B cell (primary cell): ENCODE data around the gene ALDH4A1. TPM values are rescaled to one million over a fixed set of nuclear protein-coding genes. Genes with fewer than 3 reads are reported as not detected.

Source experiments
- ATAC-seq: fragments of 200-7000 bp; cut with Tn5 transposase; one replicate; pipeline ENCODE4 v1.10.0; 2021; ENCODE audit warnings: low read depth, mild to moderate bottlenecking, moderate number of reproducible peaks, moderate library complexity
- CTCF ChIA-PET: fragments of 350-600 bp; sonication (Branson Sonifier 250); formaldehyde crosslinking; loops from one replicate; lab custom pipeline; 2021; ENCODE audit warnings: antibody characterized with exemption, inconsistent platforms; lab: Charles Lee
- POLR2A ChIA-PET: fragments of 350-600 bp; sonication (Branson Sonifier 250); formaldehyde crosslinking; loops from one replicate; lab custom pipeline; 2021; ENCODE audit warnings: antibody characterized with exemption; lab: Charles Lee
- DNase-seq: peaks from one replicate; pipeline ENCODE4 v3.0.0; 2013
- H2AFZ ChIP-seq: 2 replicates; pipeline ENCODE4 v1.6.1; 2012; ENCODE audit warnings: mild to moderate bottlenecking, low read depth, low read length; ENCODE audit not compliant: insufficient read depth, poor library complexity, severe bottlenecking
- H3K27ac ChIP-seq, 2 donors: 1 replicate in 1 of 2; 2 replicates in 1 of 2; pipeline ENCODE4 v1.5.1; 2012 to 2013; ENCODE audit warnings: low read length in 2 of 2, mild to moderate bottlenecking in 2 of 2, moderate library complexity in 1 of 2
- H3K27me3 ChIP-seq, 4 experiments: fragments of 200-600 bp in 1 of 4; sonication (generic) in 1 of 4; replicated peaks in 1 of 4; 1 replicate in 2 of 4; 2 replicates in 2 of 4; pipeline versions ENCODE4 v1.6.1 to v1.7.0; 2013 to 2016; ENCODE audit warnings: low read length in 3 of 4, mild to moderate bottlenecking in 2 of 4, mixed read lengths in 1 of 4, moderate library complexity in 1 of 4; ENCODE audit not compliant: insufficient read depth in 4 of 4, control insufficient read depth in 3 of 4; ENCODE audit errors: control extremely low read depth in 1 of 4
- H3K36me3 ChIP-seq, 2 experiments: replicated peaks in 1 of 2; 1 replicate in 1 of 2; 2 replicates in 1 of 2; pipeline versions ENCODE4 v1.6.1 to v1.7.1; 2013; ENCODE audit warnings: low read length in 1 of 2; ENCODE audit not compliant: insufficient read depth in 2 of 2, control insufficient read depth in 1 of 2; ENCODE audit errors: control extremely low read depth in 1 of 2, extremely low read depth in 1 of 2
- H3K4me1 ChIP-seq, 2 donors: fragments of 200-600 bp in 1 of 2; sonication (generic) in 1 of 2; 1 replicate in 1 of 2; 2 replicates in 1 of 2; pipeline versions ENCODE4 v1.5.1 to v1.6.1; 2013 to 2017; ENCODE audit warnings: low read length in 2 of 2; ENCODE audit not compliant: control insufficient read depth in 2 of 2, insufficient read depth in 2 of 2
- H3K4me2 ChIP-seq: replicated peaks from 2 replicates; pipeline ENCODE3; 2012; ENCODE audit warnings: mild to moderate bottlenecking, low read depth, low read length; ENCODE audit not compliant: poor library complexity, severe bottlenecking
- H3K4me3 ChIP-seq, 5 experiments: fragments of 200-600 bp in 1 of 5; sonication (generic) in 1 of 5; 1 replicate in 3 of 5; 2 replicates in 2 of 5; pipeline versions ENCODE4 v1.5.1 to v1.7.0; 2011 to 2016; ENCODE audit warnings: low read length in 4 of 5, mild to moderate bottlenecking in 4 of 5, low read depth in 2 of 5, control low read depth in 1 of 5, moderate library complexity in 1 of 5; ENCODE audit not compliant: insufficient read depth in 1 of 5; ENCODE audit errors: control extremely low read depth in 1 of 5, extremely low read depth in 1 of 5
- H3K79me2 ChIP-seq: fragments of 200-600 bp; sonication (generic); one replicate; pipeline ENCODE4 v1.6.0; 2016; ENCODE audit warnings: low read length; ENCODE audit not compliant: control insufficient read depth, insufficient read depth
- H3K9ac ChIP-seq: fragments of 200-600 bp; sonication (generic); 2 replicates; pipeline ENCODE4 v1.6.1; 2017; ENCODE audit warnings: mild to moderate bottlenecking, low read length, moderate library complexity
- H3K9me3 ChIP-seq, 3 donors: one replicate each; pipeline versions ENCODE4 v1.6.1 to v1.7.1; 2013; ENCODE audit warnings: low read length in 2 of 3; ENCODE audit not compliant: control insufficient read depth in 2 of 3, insufficient read depth in 1 of 3; ENCODE audit errors: control extremely low read depth in 1 of 3
- H4K20me1 ChIP-seq: 2 replicates; pipeline ENCODE4 v1.6.0; 2012; ENCODE audit warnings: mild to moderate bottlenecking, low read length; ENCODE audit not compliant: insufficient read depth, control insufficient read depth, poor library complexity, severe bottlenecking
- H3K27ac Mint-ChIP-seq: one replicate; pipeline ENCODE4 v1.8.0; 2021; ENCODE audit warnings: mixed read lengths
- H3K27me3 Mint-ChIP-seq: one replicate; pipeline ENCODE4 v1.8.0; 2021; ENCODE audit warnings: mixed read lengths
- H3K4me1 Mint-ChIP-seq: one replicate; pipeline ENCODE4 v1.8.0; 2021; ENCODE audit warnings: mixed read lengths
- H3K4me3 Mint-ChIP-seq: one replicate; pipeline ENCODE4 v1.8.0; 2021; ENCODE audit warnings: mixed read lengths
- H3K9me3 Mint-ChIP-seq: one replicate; pipeline ENCODE4 v1.8.0; 2022; ENCODE audit warnings: mixed read lengths; ENCODE audit not compliant: insufficient read depth
- EZH2 ChIP-seq: IDR thresholded peaks from 2 replicates; pipeline ENCODE4 v1.6.1; 2012; ENCODE audit warnings: borderline replicate concordance, low read depth, mild to moderate bottlenecking, moderate library complexity, low read length; ENCODE audit not compliant: insufficient read depth, poor library complexity, severe bottlenecking
- WGBS: methylation state at CpG from one replicate; pipeline ENCODE4 v1.1.5; 2013; ENCODE audit warnings: missing lambda C conversion rate; ENCODE audit not compliant: insufficient coverage; 5-methylcytosine and 5-hydroxymethylcytosine counted together
- intact Hi-C: fragments of 100-400 bp; cut with micrococcal nuclease; formaldehyde crosslinking; loops from one replicate; pipeline ENCODE4 v1.10.0; 2022
- polyA plus RNA-seq: library from polyadenylated mRNA; depleted of rRNA; stranded (reverse); fragments of >200 nt; gene quantifications from 2 replicates; pipeline ENCODE4 v1.2.3, GENCODE V29; 2012
- total RNA-seq, 2 donors: library from RNA; stranded (reverse); fragments of 120-200 nt in 1 of 2; gene quantifications; 1 replicate in 1 of 2; 2 replicates in 1 of 2; pipeline versions ENCODE4 v1.2.3 to v1.2.4, GENCODE V29; 2013 to 2022
- TF ChIP-seq, protein P1 (sequence below): fragments of 200-600 bp; IDR thresholded peaks from one replicate; pipeline ENCODE4 v1.8.0; 2022; ENCODE audit warnings: antibody characterized with exemption, mild to moderate bottlenecking

Gene ALDH4A1
- total and polyA plus RNA-seq, 2 donors (not counting 1 experiment from before 2014, with no cell fraction given): 2.7 to 3.4 TPM

DNA sequence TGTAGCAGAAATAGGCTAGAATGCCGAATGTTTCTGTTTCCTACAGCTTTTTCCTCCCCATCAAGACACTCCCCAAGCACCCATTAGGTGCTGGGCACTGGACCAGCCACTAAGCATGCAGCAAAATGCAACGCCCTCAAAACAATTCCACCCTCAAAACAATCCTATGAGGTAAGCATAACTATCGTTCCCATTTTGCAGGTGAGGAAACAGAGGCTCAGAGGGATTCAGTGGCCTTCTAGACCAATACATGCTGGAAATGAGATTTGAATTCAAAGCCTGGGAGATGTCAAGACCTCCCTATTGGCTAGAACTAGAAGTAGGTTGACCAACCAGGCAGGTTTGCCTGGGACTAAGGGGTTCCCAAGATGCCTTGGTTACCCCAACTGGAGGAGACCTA, 10.2 kb upstream of the ALDH4A1 start:
- DNase-seq: no peak

More for the DNA sequence above, 10.2 kb upstream of the ALDH4A1 start:
- peaks cover 20% of the 10 kb centered on the region for H3K4me1 Mint-ChIP-seq
- no peaks in the 10 kb centered on the region for H3K27me3 Mint-ChIP-seq
- Histone ChIP-seq H2AFZ (no peak overlapping the region), H3K9me3 (peaks cover 0 to 7% (median 0%) of the 10 kb centered on the region in 3 donors), H3K4me2 (no peak overlapping the region), H3K4me3 (no peak overlapping the region), H4K20me1 (peaks cover 13% of the 10 kb centered on the region), H3K79me2 (no peaks in the 10 kb centered on the region), H3K36me3 (peaks cover 0 to 38% of the 10 kb centered on the region in 2 experiments), H3K4me1 (peaks cover 14 to 23% of the 10 kb centered on the region in 2 donors), H3K27me3 (no peaks in the 10 kb centered on the region), H3K9ac (no peak overlapping the region), H3K27ac (no peak overlapping the region)
- no peak overlapping the region for H3K27ac Mint-ChIP-seq
- ATAC-seq: no peak
- 100% methylated on average over 1 of the region's 3 CpGs for WGBS
- intact Hi-C loops: no loop called here
- TF ChIP-seq, protein P1, sequence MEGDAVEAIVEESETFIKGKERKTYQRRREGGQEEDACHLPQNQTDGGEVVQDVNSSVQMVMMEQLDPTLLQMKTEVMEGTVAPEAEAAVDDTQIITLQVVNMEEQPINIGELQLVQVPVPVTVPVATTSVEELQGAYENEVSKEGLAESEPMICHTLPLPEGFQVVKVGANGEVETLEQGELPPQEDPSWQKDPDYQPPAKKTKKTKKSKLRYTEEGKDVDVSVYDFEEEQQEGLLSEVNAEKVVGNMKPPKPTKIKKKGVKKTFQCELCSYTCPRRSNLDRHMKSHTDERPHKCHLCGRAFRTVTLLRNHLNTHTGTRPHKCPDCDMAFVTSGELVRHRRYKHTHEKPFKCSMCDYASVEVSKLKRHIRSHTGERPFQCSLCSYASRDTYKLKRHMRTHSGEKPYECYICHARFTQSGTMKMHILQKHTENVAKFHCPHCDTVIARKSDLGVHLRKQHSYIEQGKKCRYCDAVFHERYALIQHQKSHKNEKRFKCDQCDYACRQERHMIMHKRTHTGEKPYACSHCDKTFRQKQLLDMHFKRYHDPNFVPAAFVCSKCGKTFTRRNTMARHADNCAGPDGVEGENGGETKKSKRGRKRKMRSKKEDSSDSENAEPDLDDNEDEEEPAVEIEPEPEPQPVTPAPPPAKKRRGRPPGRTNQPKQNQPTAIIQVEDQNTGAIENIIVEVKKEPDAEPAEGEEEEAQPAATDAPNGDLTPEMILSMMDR: no peak
- no peak for TF ChIP-seq EZH2
- ChIA-PET POLR2A (interaction anchor here (1.9 kb wide), 1 partner anchor 38 kb away, joined by 5 read pairs; no protein-coding TSS in a partner anchor), CTCF (interaction anchor here (0.9 to 6.7 kb wide), 23 partner anchors 10 to 201 kb away, joined by 3 to 133 read pairs (median 7); partner anchors contain the start of genes ALDH4A1 and IFFO2)
- H3K9me3 Mint-ChIP-seq: no peaks in the 10 kb centered on the region
- H3K4me3 Mint-ChIP-seq: no peak overlapping the region
